Keratinocyte (primary cell): ENCODE data around the gene NTHL1.

ENCODE experiments used
- EZH2 ChIP-seq: IDR thresholded peaks from one replicate; pipeline ENCODE4 v1.6.1; 2012; ENCODE audit warnings: inconsistent platforms, mild to moderate bottlenecking, low read length, moderate library complexity
- TF ChIP-seq, protein P1 (sequence below), 3 experiments: IDR thresholded peaks in 1 of 3; conservative IDR thresholded peaks in 1 of 3; optimal IDR thresholded peaks in 1 of 3; 2 replicates in 2 of 3; 3 replicates in 1 of 3; pipeline versions ENCODE3 to v1.5.1; 2011; ENCODE audit warnings: low read length in 3 of 3, mild to moderate bottlenecking in 3 of 3, moderate library complexity in 2 of 3, control low read depth in 1 of 3, inconsistent platforms in 1 of 3; ENCODE audit not compliant: insufficient read depth in 2 of 3; ENCODE audit errors: extremely low read depth in 1 of 3

DNA sequence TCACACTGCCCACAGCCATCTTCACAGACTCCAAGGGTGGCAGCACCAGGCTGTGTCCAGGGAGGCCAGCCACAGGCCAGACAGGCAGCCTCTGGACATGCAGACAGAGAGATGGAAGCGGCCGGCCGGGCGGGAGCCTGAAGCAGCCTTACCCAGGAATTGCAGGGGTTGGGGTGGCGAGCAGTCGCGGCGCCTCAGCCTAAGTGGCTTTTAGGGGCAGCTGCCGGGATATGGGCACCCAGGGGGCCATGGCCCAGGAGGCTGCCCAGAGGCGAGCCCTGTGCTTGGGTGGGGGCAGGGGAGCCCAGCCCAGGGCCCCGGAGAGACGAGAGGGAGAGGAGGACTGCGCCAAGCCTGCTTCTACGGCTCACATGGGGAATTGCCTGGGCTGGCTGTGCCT, 22.4 kb downstream of the NTHL1 start:
- TF ChIP-seq, protein P1, sequence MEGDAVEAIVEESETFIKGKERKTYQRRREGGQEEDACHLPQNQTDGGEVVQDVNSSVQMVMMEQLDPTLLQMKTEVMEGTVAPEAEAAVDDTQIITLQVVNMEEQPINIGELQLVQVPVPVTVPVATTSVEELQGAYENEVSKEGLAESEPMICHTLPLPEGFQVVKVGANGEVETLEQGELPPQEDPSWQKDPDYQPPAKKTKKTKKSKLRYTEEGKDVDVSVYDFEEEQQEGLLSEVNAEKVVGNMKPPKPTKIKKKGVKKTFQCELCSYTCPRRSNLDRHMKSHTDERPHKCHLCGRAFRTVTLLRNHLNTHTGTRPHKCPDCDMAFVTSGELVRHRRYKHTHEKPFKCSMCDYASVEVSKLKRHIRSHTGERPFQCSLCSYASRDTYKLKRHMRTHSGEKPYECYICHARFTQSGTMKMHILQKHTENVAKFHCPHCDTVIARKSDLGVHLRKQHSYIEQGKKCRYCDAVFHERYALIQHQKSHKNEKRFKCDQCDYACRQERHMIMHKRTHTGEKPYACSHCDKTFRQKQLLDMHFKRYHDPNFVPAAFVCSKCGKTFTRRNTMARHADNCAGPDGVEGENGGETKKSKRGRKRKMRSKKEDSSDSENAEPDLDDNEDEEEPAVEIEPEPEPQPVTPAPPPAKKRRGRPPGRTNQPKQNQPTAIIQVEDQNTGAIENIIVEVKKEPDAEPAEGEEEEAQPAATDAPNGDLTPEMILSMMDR (optimal IDR thresholded peaks at IDR 0.05 in 1 of 3, IDR thresholded peaks at IDR 0.05 in 1 of 3, conservative IDR thresholded peaks at IDR 0.05 in 1 of 3; ENCODE audit: extremely low read depth in 1 of 3, insufficient read depth in 2 of 3, low read length in 3 of 3): no peak
- no peak for TF ChIP-seq EZH2
